HG02623 (cell line): ENCODE measurements around the gene SERPINB11.
"Not testable (repeated sequence)": the region's sequence is repeated elsewhere in the genome, so short reads cannot be mapped to it uniquely, and the experiment has no call there.

ENCODE experiments used
- ATAC-seq: cut with Tn5 transposase; IDR thresholded peaks from one replicate; pipeline ENCODE4 v1.9.1; 2021; ENCODE audit warnings: moderate library complexity; ENCODE audit not compliant: unreplicated experiment

The SERPINB11 gene

DNA sequence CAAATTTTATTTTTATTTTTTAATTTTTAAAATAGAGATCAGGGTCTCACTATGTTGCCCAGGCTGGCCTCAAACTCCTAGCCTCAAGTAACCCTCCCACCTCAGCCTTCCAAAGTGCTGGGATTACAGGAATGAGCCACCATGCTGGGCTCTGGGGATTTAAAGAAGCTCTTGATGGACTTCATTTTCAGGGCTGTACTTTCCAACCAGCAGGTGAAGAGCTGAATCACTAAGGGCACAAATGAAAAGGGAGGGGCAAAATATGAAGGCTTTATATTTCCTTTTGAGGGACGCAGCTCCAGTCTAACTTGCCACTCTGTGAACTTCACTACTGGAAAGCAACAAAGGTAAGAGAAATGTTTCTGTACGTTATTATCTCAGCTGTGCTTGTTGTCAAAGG, at the start of gene SERPINB11:
Gene SERPINB11 (plus strand): TSS at position 301 of the 400 bp plus-strand sequence. CDS start 7,234 bp downstream, outside the sequence.
- ATAC-seq = no peak

DNA sequence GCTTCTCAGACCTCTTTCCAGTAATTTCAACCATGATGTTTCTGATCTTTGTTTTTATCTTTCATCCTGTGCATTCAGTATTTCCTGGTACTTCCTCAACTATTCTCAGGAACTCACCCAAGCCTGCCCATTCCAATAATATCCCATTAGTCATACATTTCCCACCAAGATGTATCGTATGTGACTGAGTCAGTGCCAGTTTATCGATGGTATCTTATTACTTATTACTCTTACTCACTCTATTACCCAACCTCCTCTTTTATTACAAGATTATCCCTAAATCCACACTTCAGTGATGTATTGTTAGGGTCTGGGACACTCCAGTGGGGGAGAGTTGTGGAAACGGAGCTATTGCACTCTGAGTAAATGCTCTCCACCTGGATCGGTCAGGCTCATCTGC, 43.8 kb upstream of the SERPINB11 start:
- ATAC-seq = not testable (repeated sequence)

- ATAC-seq = not testable (repeated sequence)
These were observed 41.0 kb upstream of the SERPINB11 start, which contains the start of gene SERPINB3 for GRCh38 chr18:63661750-63662149. Gene SERPINB3 (minus strand): TSS chr18:63661893. CDS start chr18:63661216, 677 bp downstream.

DNA sequence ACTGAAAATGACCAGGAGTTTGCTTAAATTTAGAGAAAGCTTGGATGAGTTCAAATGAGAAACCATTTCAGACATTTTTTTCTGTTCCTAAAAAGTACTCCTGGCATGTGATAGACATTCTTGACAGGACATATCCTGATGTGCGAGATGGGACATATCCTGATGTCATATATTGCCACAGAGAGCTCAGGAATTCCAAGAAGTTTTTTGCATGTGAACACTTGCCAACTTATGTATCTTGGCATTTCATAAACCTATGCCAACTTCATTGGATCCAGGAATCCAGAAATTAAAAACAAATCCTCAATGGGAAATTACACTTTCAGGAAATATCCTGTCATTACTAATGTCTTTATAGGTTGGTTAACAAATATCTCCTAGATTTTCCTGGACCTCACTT, 38.2 kb upstream of the SERPINB11 start:
- ATAC-seq = no peak

DNA sequence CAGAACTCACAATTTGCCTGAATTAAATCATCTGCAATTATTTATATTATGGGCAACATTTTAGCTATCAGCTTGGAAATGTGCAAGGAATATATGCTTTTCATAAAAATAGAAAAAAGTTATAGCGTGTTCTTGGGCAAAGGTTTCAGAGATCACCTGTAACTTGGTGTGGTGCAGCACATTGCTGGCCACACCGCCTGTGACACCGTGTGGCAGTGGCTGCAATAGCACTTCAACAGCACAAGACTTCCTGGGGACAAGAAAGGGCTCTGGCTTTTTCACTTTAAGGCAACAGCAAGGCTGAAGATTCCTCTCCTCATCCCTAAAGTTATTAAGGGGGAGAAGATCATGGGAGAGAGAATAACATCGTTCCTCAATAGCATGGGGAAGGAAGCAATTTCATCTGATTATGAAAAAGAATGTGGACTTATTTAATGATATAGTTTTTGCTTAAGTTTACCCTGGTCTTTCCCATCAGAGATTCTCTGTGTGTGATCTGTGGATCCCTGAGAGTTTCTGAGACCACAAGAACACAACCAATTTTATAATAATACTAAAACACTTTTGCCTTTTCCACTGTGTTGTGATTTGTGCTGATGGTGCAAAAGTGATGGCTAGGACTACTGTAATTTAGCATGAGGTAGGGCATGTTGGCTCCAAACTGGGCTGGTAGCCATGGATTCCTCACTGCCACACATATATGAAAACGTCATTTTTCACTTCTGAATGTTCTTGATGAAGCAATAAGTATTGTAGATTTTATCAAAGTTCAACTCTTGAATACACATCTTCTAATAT, 26.0 kb upstream of the SERPINB11 start:
- peak; percentile 90 for ATAC-seq

GRCh38 chr18:63677500-63678225, 25.1 kb upstream of the SERPINB11 start:
- no peak for ATAC-seq

GRCh38 chr18:63679820-63680606, 22.7 kb upstream of the SERPINB11 start:
- ATAC-seq = no peak

DNA sequence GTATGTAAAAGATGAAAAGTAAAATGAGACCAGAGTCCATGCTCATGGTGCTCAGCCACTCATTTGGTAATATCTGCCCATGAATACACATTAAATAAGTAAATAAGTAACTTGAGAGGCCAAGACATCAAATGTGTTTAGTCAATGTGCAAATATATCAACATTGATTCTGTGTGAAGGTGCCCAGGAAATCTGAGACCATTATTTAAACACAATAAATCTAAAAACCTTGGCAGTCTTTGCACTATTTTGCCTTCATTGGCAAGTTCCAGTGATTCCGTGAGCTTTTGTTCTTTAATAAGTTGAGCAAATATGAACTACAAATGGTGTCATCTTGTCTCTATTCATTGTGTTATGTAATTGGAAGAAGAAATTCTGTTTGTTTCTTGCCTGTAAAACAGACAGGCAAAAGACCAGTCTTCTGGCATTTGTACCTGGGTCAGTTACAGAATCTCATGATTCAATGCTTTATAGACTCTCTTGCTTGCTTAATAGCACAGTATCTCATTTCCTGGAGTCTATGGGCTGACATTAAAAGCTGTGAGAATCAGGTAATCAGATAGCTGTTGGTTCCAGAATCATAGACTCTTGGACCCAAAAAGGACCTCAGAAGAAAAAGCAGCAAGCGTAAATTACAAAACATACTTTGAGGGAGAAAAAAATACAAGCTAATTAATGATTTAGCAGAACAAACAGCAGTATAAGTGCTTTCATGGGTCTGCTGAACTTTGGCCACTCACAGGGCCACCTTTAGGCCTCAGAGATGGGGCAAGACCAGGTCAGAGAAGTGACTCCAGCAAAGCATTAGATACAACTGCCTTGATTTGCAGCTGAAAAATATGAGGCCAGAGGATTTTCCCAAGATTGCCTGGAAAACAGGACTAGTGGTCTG, 21.1 kb upstream of the SERPINB11 start:
- ATAC-seq = no peak

DNA sequence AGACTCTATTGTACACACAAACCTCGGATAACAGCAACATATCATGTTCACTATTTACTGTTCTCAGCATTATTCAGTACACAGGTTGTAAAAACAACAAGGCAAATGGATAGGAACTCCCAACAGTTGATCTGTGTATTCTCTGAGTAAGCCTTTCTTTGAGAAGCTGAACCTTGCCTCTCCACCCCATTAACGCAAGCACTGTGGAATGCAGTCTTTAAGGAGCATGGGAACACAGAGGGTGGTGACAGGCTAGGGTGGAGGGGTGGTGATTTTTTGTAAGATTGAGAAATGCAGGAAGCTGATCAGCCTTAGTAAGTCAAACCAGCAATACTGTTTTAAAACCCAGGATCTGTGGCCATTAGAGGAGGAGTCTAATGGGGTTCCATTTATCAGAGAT, 19.6 kb upstream of the SERPINB11 start:
- ATAC-seq = no peak

DNA sequence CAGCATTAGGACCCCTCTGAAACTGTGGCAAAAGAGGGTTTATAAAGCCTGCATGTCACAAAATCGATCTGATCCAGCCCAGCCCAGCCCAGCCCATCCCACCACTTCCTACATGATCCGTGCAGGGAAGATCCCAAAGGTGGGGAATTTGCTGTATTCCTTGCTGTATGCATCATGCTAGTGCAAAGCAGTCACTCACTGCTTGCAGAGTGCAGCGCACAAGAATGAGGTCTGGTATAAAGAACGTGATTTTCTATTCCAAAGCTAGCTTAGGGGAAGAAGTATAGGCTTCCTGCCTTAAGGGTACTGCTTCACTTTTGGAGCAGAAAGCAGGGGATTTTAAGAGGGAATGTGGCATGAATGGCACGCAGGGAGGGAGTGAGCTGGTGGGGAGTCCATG, 18.9 kb upstream of the SERPINB11 start:
- no peak for ATAC-seq

DNA sequence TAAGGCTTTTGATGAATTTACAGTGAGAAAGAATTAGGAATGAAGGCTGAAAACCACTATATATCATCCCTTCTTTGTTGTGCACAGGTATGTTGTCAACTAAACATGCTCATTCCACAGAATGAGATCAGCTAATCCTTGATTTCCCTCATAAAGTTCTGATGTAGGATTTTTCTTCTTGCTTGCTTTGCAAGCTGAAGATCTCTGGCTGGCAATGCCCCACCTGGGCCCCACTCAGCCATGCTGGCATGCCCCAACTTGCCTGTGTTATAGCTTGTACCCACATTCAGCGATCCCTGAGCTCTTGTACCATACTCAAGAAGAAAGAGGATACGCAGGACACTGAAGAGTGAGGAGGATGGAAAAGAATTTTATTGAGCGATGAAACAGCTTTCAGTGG, 18.0 kb upstream of the SERPINB11 start:
- ATAC-seq = no peak

- ATAC-seq = no peak
These were observed 15.9 kb upstream of the SERPINB11 start for GRCh38 chr18:63686871-63687270.

- no peak for ATAC-seq
These were observed 13.7 kb upstream of the SERPINB11 start for GRCh38 chr18:63689064-63689463.

DNA sequence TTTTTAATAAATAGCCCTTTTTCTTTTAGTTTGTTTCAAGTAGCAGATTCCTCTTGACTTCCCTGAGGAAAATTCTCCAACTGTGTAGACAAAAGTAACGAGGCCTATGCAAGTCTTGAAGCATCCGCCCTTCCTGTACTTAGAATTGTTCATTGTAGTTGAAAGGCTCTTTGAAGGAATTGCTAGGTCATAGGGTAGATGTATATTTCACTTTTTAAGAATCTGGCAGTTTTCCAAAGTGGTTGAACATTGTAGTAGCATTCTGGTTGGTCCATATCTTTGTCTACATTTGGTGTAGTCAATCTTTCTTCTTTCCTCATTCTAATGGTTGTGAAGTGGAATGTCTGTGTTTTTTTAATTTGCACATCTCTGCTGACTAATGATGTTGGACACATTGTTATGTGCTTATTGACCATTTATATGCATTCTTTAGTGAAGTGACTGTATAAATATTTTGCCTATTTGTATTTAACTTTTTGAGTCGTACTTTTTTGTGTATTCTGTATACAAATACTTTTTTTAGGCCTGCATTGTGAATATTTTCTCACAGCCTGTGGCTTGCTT, 5.6 kb upstream of the SERPINB11 start:
- ATAC-seq = no peak

DNA sequence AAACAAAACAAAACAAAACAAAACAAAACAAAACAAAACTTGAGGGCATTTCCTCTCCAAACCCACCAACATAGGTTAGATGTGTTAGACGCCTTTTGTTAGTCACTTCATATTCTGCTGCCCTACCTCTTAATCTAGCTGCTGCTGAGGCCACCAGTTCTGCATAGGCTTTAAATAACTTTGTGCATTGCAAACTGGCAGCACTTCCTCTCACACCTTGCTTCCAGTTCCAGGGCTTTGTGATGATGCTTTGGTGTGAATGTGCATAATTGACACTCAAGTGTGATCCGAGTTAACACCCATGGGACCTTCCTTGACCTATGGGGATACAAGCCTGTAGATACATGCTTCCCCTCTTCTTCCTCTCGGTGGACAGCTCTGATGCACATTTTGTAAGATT, 2.3 kb upstream of the SERPINB11 start:
- ATAC-seq = no peak

DNA sequence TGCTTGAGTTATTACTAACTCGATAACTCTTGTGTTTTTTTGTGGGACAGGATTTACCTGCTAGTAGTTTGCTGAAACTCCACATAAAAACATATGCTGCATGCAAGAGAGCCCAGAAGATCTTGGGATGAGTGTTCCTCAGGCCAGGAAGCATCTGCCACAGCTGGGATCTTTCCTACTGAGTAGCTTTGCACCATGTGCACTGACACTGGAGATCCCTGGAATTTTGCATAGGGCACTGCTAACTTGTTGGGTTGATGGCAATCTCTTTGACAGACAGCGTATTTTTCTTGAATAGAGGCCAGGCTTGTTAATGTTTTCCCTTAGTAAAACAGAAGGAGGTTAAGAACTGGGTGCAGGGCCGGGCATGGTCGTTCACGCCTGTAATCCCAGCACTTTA, 808 bp upstream of the SERPINB11 start:
- ATAC-seq = no peak

GRCh38 chr18:63705401-63705800, 2.6 kb downstream of the SERPINB11 start:
- no peak for ATAC-seq

DNA sequence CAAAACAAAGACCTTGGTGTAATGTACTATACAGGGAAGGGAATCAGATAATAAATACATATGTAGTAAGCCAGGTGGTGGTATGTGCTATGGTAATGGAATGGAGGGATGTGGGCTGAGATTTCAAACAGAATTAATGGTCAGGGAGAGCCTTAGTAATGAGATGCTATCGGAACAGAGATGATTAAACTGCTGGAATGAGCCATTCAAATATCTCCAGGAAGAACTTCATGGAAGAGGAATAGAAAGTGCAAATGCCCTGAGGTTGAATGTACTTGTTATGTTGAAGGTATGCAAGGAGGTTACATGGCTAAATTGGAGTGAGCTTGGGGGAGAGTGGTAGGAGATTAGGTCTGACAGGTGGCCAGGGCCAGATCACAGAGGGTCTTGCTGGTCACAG, 5.1 kb downstream of the SERPINB11 start:
- ATAC-seq = no peak

DNA sequence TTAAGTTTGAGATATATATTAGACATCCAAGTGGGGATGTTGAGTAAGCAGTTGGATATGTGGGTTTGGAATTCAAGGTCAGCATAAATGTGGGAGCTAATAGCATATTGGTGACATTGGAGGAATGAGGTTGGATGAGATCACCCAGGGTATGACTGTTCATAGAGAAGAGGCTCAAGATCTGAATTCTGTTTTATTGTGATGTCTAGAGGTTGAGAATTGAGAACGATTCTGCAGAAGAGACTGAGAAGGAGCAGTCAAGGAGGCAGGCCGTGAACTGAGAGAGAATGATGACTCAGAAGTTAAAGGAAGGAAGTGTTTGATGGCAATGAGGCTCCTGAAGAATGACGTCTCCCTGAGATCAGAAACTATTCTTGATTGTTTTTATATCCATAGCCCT, 5.9 kb downstream of the SERPINB11 start:
- ATAC-seq = no peak
